Measurements from ENCODE around the gene BCAS3. TPM values are rescaled to one million over a fixed set of nuclear protein-coding genes. Genes with fewer than 3 reads are reported as not detected.

BCAS3 gene
- total RNA-seq, 3 donors from 2014 or later = 21.6 to 33.4 (median 32.1) TPM

DNA sequence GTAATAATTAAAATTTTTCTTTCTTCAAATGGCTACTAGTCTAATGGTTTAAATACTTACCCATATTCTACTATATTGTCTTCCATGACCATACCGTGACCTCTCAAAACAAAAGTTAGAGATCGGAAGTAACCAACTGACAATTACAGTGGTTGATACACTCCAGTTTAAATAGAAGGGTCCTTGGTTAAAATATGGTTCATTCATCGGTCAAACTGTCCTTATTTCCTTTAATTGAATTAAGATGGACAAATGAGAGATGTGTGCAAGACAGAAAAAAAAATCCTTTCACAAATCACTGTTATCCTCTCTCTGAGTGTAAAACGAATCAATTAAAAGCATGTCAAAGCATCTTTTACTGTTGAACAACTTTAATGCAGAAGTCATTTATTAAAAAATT is 507.7 kb downstream of the BCAS3 start:
- ATAC-seq (no peak), DNase-seq (no peak)
- no peak overlapping the region for H3K4me3 ChIP-seq
- TF ChIP-seq, protein P1, sequence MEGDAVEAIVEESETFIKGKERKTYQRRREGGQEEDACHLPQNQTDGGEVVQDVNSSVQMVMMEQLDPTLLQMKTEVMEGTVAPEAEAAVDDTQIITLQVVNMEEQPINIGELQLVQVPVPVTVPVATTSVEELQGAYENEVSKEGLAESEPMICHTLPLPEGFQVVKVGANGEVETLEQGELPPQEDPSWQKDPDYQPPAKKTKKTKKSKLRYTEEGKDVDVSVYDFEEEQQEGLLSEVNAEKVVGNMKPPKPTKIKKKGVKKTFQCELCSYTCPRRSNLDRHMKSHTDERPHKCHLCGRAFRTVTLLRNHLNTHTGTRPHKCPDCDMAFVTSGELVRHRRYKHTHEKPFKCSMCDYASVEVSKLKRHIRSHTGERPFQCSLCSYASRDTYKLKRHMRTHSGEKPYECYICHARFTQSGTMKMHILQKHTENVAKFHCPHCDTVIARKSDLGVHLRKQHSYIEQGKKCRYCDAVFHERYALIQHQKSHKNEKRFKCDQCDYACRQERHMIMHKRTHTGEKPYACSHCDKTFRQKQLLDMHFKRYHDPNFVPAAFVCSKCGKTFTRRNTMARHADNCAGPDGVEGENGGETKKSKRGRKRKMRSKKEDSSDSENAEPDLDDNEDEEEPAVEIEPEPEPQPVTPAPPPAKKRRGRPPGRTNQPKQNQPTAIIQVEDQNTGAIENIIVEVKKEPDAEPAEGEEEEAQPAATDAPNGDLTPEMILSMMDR (IDR thresholded peaks at IDR 0.05) = no peak
- intact Hi-C loops (cut with DNase I, micrococcal nuclease) = no loop called here
- H3K9me3 ChIP-seq = no peaks in the 10 kb centered on the region
- no peaks in the 10 kb centered on the region for H3K4me1 ChIP-seq (ENCODE audit: low read depth)
- no peaks in the 10 kb centered on the region for H3K36me3 ChIP-seq (ENCODE audit: low read depth)

DNA sequence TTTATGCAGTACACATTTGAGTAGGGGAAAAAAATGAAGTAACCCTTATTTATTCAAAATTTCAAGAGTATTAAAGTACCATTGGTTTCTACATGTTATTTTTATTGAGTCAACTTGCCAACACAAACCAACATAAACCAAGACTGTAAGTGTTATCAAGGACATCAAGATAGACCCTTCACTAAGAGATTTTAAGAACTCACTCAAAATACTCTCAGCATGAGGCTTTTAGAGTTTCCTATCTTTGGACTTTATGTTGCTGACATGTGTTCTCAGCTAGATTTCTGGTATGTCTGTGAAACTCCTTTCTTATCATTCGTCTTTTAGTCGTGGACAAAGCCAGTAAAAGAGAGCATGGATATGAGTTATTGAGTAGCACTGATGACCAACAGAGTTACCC is 509.4 kb downstream of the BCAS3 start:
- no peaks in the 10 kb centered on the region for H3K4me1 ChIP-seq (ENCODE audit: low read depth)
- intact Hi-C loops (cut with DNase I, micrococcal nuclease) = no loop called here
- DNase-seq = no peak

DNA sequence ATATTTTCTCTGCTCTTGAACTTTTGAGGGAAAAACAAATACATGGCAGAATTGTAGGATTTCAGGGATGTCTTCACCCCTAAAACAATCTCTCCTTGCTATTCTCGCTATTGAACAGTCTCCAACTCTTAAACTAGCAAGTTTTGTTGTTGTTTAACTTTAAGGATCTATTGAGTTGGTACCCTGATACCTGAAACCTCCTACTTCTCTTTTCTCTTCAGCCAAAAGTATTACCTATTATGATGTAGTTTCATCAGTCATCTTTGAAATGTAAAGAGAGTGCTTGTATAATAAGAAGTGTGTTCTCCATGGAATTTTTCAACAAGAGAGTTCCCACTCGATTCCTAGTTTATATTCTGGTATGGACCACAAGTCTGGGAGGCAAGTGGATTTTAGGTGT is 510.4 kb downstream of the BCAS3 start:
- no peak for DNase-seq
- intact Hi-C loops (cut with DNase I, micrococcal nuclease) = no loop called here
- TF ChIP-seq, protein P1 (IDR thresholded peaks at IDR 0.05) = no peak
- ATAC-seq = no peak
- no peaks in the 10 kb centered on the region for H3K9me3 ChIP-seq
- no peaks in the 10 kb centered on the region for H3K36me3 ChIP-seq (ENCODE audit: low read depth)
- no peaks in the 10 kb centered on the region for H3K4me1 ChIP-seq (ENCODE audit: low read depth)
- no peak overlapping the region for H3K4me3 ChIP-seq

More for the DNA sequence above, 509.4 kb downstream of the BCAS3 start:
- Histone ChIP-seq H3K36me3 (ENCODE audit: low read depth) (no peaks in the 10 kb centered on the region), H3K4me3 (no peak overlapping the region), H3K9me3 (no peaks in the 10 kb centered on the region)
- TF ChIP-seq, protein P1 (IDR thresholded peaks at IDR 0.05) = no peak
- no peak for ATAC-seq

DNA sequence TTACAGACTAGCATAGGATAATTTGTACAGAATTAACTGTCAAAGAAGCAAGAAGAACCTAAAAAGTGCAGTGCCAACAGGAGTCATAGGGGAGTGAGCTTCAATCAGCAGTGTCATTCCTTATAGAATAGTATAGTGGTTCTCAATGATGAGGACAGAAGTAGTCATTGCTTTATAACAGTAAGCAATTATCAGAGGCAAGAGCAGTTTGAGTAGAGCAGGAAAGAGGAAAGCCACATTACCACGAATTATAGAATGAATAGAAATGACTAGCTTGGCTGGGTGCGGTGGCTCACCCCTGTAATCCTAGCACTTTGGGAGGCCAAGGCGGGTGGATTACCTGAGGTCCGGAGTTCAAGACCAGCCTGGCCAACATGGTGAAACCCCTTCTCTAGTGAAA is 512.3 kb downstream of the BCAS3 start:
- TF ChIP-seq, protein P1 (IDR thresholded peaks at IDR 0.05) = no peak
- Histone ChIP-seq H3K36me3 (ENCODE audit: low read depth) (no peaks in the 10 kb centered on the region), H3K4me3 (no peak overlapping the region), H3K4me1 (ENCODE audit: low read depth) (no peaks in the 10 kb centered on the region), H3K9me3 (no peaks in the 10 kb centered on the region)
- ATAC-seq (no peak), DNase-seq (no peak)
- intact Hi-C loops (cut with DNase I, micrococcal nuclease) = no loop called here

DNA sequence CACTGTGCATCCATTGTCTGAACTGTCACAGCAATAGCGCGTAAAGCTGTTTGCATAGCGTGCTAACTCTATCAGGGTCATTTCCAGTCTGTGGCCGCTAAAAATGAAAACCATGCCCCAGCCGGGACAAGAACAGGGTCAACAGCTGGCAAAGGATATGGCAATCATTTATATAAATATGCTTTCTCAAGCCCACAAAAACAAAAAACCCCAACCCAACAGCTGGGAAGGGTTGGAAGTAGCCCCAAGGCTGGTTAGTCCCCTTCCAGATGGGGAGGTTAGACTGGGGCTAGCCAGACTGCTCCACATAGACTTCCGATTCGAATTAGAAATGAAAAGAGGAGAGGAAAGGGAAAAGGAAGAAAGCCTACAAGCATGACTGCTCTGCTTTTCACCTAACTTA is 518.7 kb downstream of the BCAS3 start:
- TF ChIP-seq, protein P1 (IDR thresholded peaks at IDR 0.05) = no peak
- no peaks in the 10 kb centered on the region for H3K36me3 ChIP-seq (ENCODE audit: low read depth)
- intact Hi-C loops (cut with DNase I, micrococcal nuclease) = no loop called here
- no peak overlapping the region for H3K4me3 ChIP-seq
- DNase-seq (no peak), ATAC-seq (no peak)
- no peaks in the 10 kb centered on the region for H3K4me1 ChIP-seq (ENCODE audit: low read depth)
- no peaks in the 10 kb centered on the region for H3K9me3 ChIP-seq

DNA sequence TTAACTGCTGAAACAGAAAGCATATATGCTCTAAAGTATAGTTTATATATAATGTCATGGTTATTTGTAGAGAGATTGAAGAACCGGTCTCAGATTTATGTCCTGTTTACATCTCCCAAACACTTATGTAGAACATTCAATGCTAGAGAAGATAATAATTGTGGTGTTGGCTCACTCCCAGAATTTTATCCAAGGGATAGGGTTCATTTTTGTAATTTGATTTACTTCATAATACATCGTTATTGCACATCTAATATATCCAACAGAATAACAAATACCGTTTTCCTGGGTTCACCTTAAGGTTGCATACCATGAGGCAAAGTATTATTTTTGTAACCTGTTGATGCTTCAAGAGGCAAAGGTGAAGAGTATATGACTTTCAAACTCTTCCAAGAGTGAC is 519.1 kb downstream of the BCAS3 start:
- TF ChIP-seq, protein P1 (IDR thresholded peaks at IDR 0.05) = no peak
- Histone ChIP-seq H3K4me3 (no peak overlapping the region), H3K4me1 (ENCODE audit: low read depth) (no peaks in the 10 kb centered on the region), H3K36me3 (ENCODE audit: low read depth) (no peaks in the 10 kb centered on the region), H3K9me3 (no peaks in the 10 kb centered on the region)
- ATAC-seq (no peak), DNase-seq (no peak)
- intact Hi-C loops (cut with DNase I, micrococcal nuclease) = no loop called here

Measured in mucosa of descending colon (tissue), 3 donors.